Aorta (tissue), 5 donors: ENCODE data around the gene ACAT2. TPM values are rescaled to one million over a fixed set of nuclear protein-coding genes. Genes with fewer than 3 reads are reported as not detected.
"Not testable (repeated sequence)": the region's sequence is repeated elsewhere in the genome, so short reads cannot be mapped to it uniquely, and the experiment has no call there.

Source experiments
- ATAC-seq: fragments of 200-7000 bp; cut with Tn5 transposase; one replicate; pipeline ENCODE4 v1.9.1; 2022; ENCODE audit warnings: moderate library complexity; ENCODE audit not compliant: low FRiP score
- DNase-seq, 2 donors: peaks; one replicate each; pipeline ENCODE4 v3.0.0-alpha.2; 2020
- H3K27ac ChIP-seq, 2 donors: one replicate each; pipeline ENCODE4 v1.5.1; 2013; ENCODE audit warnings: low read length in 2 of 2, mild to moderate bottlenecking in 2 of 2, moderate library complexity in 2 of 2, control low read depth in 1 of 2, inconsistent platforms in 1 of 2, low read depth in 1 of 2
- H3K27me3 ChIP-seq, 2 donors: one replicate each; pipeline ENCODE4 v1.6.1; 2013; ENCODE audit warnings: control low read depth in 1 of 2, low read length in 1 of 2, mild to moderate bottlenecking in 1 of 2, moderate library complexity in 1 of 2; ENCODE audit not compliant: insufficient read depth in 2 of 2, control insufficient read depth in 1 of 2
- H3K36me3 ChIP-seq, 2 donors: one replicate each; pipeline ENCODE4 v1.6.1; 2013; ENCODE audit warnings: control low read depth in 1 of 2, low read length in 1 of 2, mild to moderate bottlenecking in 1 of 2; ENCODE audit not compliant: insufficient read depth in 2 of 2, control insufficient read depth in 1 of 2
- H3K4me1 ChIP-seq, 2 donors: one replicate each; pipeline ENCODE4 v1.6.1; 2013; ENCODE audit warnings: low read length in 2 of 2, control low read depth in 1 of 2, mild to moderate bottlenecking in 1 of 2, moderate library complexity in 1 of 2; ENCODE audit not compliant: insufficient read depth in 2 of 2, control insufficient read depth in 1 of 2
- H3K4me3 ChIP-seq, 2 donors: one replicate each; pipeline ENCODE4 v1.5.1; 2013; ENCODE audit warnings: low read length in 2 of 2, control low read depth in 1 of 2, mild to moderate bottlenecking in 1 of 2
- H3K9me3 ChIP-seq: one replicate; pipeline ENCODE4 v1.6.1; 2013; ENCODE audit warnings: mild to moderate bottlenecking, low read length; ENCODE audit not compliant: control insufficient read depth
- WGBS, 2 donors: extraction: QIAGEN DNeasy Blood & Tissue Kit; methylation state at CpG; one replicate each; pipeline ENCODE4 v1.1.7; 2013; 5-methylcytosine and 5-hydroxymethylcytosine counted together
- intact Hi-C, 2 donors: fragments of 100-400 bp; cut with DNase I; formaldehyde crosslinking; loops; one replicate each; pipeline versions ENCODE4 v1.14.2 to v1.15.0; 2022
- polyA plus RNA-seq, 2 donors: library from polyadenylated mRNA; stranded (reverse); fragments of 200-250 nt; gene quantifications; one replicate each; pipeline ENCODE4 v1.2.3, GENCODE V29; 2013
- total RNA-seq, 2 donors: library from RNA; stranded (reverse); fragmentation: NEBNext Ultra II Directional; extraction: Animal tissue kit (Norgen Biotek cat#: 25700); gene quantifications; one replicate each; pipeline ENCODE4 v1.2.1, GENCODE V29; 2021
- donor health status: healthy with polysubstance abuse.
- donor health status: Bipolar disorder and iron deficiency.
- donor health status: DM: no; HTN: no; CAD: no.
- donor health status: DM: no; HTN: no; CAD: no.
- donor health status: DM: yes; HTN: yes; CAD: no.

The ACAT2 gene
- total and polyA plus RNA-seq, 4 donors = 13.0 to 21.4 (median 17.6) TPM

- ATAC-seq = peak; percentile 96
- no peaks in the 10 kb centered on the region for H3K36me3 ChIP-seq
- no peaks in the 10 kb centered on the region for H3K9me3 ChIP-seq
- peak; percentile 97 to 98 for DNase-seq
- H3K27ac ChIP-seq = peak within 1 kb of the TSS; percentile 93 to 97
- no peaks in the 10 kb centered on the region for H3K27me3 ChIP-seq
- 0% methylated on average over 68 to 93 of the region's 93 CpGs for WGBS, 2 donors
- H3K4me3 ChIP-seq = peak within 1 kb of the TSS; percentile 80 to 81
- peaks cover 0 to 2% of the 10 kb centered on the region in 2 donors for H3K4me1 ChIP-seq
- intact Hi-C loops = loop anchor here (1.0 to 5.0 kb wide), 4 partner anchors 34 to 62 kb away; partner anchors contain the start of genes SOD2 (in 2 of the 2), ACAT2 (in 1 of the 2) and TCP1 (in 1 of the 2)
Observed at GRCh38 chr6:159726918-159727716, 34.7 kb upstream of the ACAT2 start, which contains the start of gene WTAP. Gene WTAP, plus strand, starts transcription at chr6:159727506. Its CDS starts 8,760 bp downstream, at chr6:159736266.

GRCh38 chr6:159727717-159728445, 34.0 kb upstream of the ACAT2 start:
- H3K4me3 ChIP-seq = peak overlapping the region; percentile 64 to 81
- ATAC-seq (peak; percentile 69), DNase-seq (peak in 1 of 2 donors; percentile 68)
- no peaks in the 10 kb centered on the region for H3K27me3 ChIP-seq
- intact Hi-C loops = loop anchor here (1.0 to 5.0 kb wide), 4 partner anchors 34 to 61 kb away; partner anchors contain the start of genes SOD2 (in 2 of the 2), ACAT2 (in 1 of the 2) and TCP1 (in 1 of the 2)
- H3K36me3 ChIP-seq = no peaks in the 10 kb centered on the region
- no peaks in the 10 kb centered on the region for H3K9me3 ChIP-seq
- WGBS, 2 donors = 1% methylated on average over 29 to 44 of the region's 44 CpGs
- peak overlapping the region; percentile 93 to 97 for H3K27ac ChIP-seq
- peaks cover 0 to 2% of the 10 kb centered on the region in 2 donors for H3K4me1 ChIP-seq

GRCh38 chr6:159728531-159728964, 33.3 kb upstream of the ACAT2 start:
- no peaks in the 10 kb centered on the region for H3K27me3 ChIP-seq
- peaks cover 0 to 2% of the 10 kb centered on the region in 2 donors for H3K4me1 ChIP-seq
- intact Hi-C loops = loop anchor here (5.0 kb wide), 2 partner anchors 34 to 36 kb away; partner anchors contain the start of genes ACAT2 (in 1 of the 2) and SOD2 (in 1 of the 2)
- H3K9me3 ChIP-seq = no peaks in the 10 kb centered on the region
- no peak for DNase-seq
- peak overlapping the region; percentile 64 to 81 for H3K4me3 ChIP-seq
- ATAC-seq = no peak
- WGBS, 2 donors = 0 to 1% methylated on average over 9 of the region's 9 CpGs
- peak overlapping the region in 1 of 2 donors; percentile 93 for H3K27ac ChIP-seq
- H3K36me3 ChIP-seq = no peaks in the 10 kb centered on the region

- peak overlapping the region in 1 of 2 donors; percentile 36 for H3K4me3 ChIP-seq
- H3K27ac ChIP-seq = peak overlapping the region in 1 of 2 donors; percentile 3
- H3K27me3 ChIP-seq = no peaks in the 10 kb centered on the region
- H3K9me3 ChIP-seq = no peaks in the 10 kb centered on the region
- DNase-seq (no peak), ATAC-seq (no peak)
- 17 to 20% methylated on average over 4 of the region's 4 CpGs for WGBS, 2 donors
- intact Hi-C loops = loop anchor here (5.0 kb wide), 2 partner anchors 33 to 37 kb away; partner anchors contain the start of genes ACAT2 (in 1 of the 2) and SOD2 (in 1 of the 2)
- H3K36me3 ChIP-seq = no peaks in the 10 kb centered on the region
- peaks cover 0 to 2% of the 10 kb centered on the region in 2 donors for H3K4me1 ChIP-seq
Observed at GRCh38 chr6:159729598-159730331, 32.1 kb upstream of the ACAT2 start.

- intact Hi-C loops = no loop called here
- ATAC-seq = no peak
- Histone ChIP-seq H3K27ac (no peak overlapping the region), H3K9me3 (no peaks in the 10 kb centered on the region), H3K4me3 (no peak overlapping the region), H3K27me3 (no peaks in the 10 kb centered on the region), H3K4me1 (peaks cover 0 to 2% of the 10 kb centered on the region in 2 donors), H3K36me3 (no peaks in the 10 kb centered on the region)
- no peak for DNase-seq
- WGBS, 2 donors = 56 to 58% methylated on average over 6 of the region's 6 CpGs
Observed at GRCh38 chr6:159730332-159730676, 31.5 kb upstream of the ACAT2 start.

- H3K27ac ChIP-seq, H3K36me3 ChIP-seq, H3K9me3 ChIP-seq, DNase-seq, ATAC-seq, H3K4me1 ChIP-seq, H3K27me3 ChIP-seq, H3K4me3 ChIP-seq, intact Hi-C loops: not testable (repeated sequence)
- WGBS, 2 donors = 89% methylated on average over 12 of the region's 12 CpGs
Observed at GRCh38 chr6:159732550-159732949, 29.3 kb upstream of the ACAT2 start.

GRCh38 chr6:159733395-159733794, 28.4 kb upstream of the ACAT2 start:
- 96 to 97% methylated on average over 12 of the region's 12 CpGs for WGBS, 2 donors
- DNase-seq = not testable (repeated sequence)

GRCh38 chr6:159736908-159737307, 24.9 kb upstream of the ACAT2 start:
- no peak overlapping the region for H3K27ac ChIP-seq
- 87 to 89% methylated on average over 7 of the region's 7 CpGs for WGBS, 2 donors
- no peaks in the 10 kb centered on the region for H3K9me3 ChIP-seq
- no peak for ATAC-seq
- no peaks in the 10 kb centered on the region for H3K27me3 ChIP-seq
- intact Hi-C loops = no loop called here
- H3K4me1 ChIP-seq = no peaks in the 10 kb centered on the region
- peaks cover 0 to 4% of the 10 kb centered on the region in 2 donors for H3K36me3 ChIP-seq
- H3K4me3 ChIP-seq = no peak overlapping the region
- no peak for DNase-seq

More at GRCh38 chr6:159733395-159733794, 28.4 kb upstream of the ACAT2 start:
- H3K36me3 ChIP-seq, H3K9me3 ChIP-seq, H3K4me3 ChIP-seq, ATAC-seq, H3K27ac ChIP-seq, H3K4me1 ChIP-seq, intact Hi-C loops, H3K27me3 ChIP-seq: not testable (repeated sequence)
